MCF 10A (cell line): ENCODE measurements around the gene CERS2. TPM values are rescaled to one million over a fixed set of nuclear protein-coding genes. Genes with fewer than 3 reads are reported as not detected.

Experiments used
- BruUV-seq: library from RNA; stranded (reverse); fragments of 400-500 nt; replicated peaks from 2 replicates; lab custom pipeline; 2021; lab: Mats Ljungman, UMichigan
- CTCF ChIA-PET: fragments of 300-600 bp; sonication (Branson Sonifier 250); formaldehyde crosslinking; extraction: SDS; loops from one replicate; lab custom pipeline; 2021; ENCODE audit warnings: antibody characterized with exemption, inconsistent platforms; lab: Yijun Ruan, JAX
- POLR2A ChIA-PET: fragments of 300-600, 350-650 bp; sonication (Branson Sonifier 250); formaldehyde crosslinking; extraction: SDS; loops from one replicate; lab custom pipeline; 2020; ENCODE audit warnings: antibody characterized with exemption, inconsistent platforms; lab: Yijun Ruan, JAX
- DNase-seq: peaks from one replicate; pipeline ENCODE4 v3.0.0-alpha.2; 2018; ENCODE audit not compliant: unreplicated experiment
- H3K27ac Mint-ChIP-seq: one replicate; pipeline ENCODE4 v1.8.0; 2022; ENCODE audit warnings: mild to moderate bottlenecking, low read depth, mixed read lengths; ENCODE audit not compliant: unreplicated experiment
- H3K27me3 Mint-ChIP-seq: one replicate; pipeline ENCODE4 v1.8.0; 2022; ENCODE audit warnings: mixed read lengths; ENCODE audit not compliant: insufficient read depth, unreplicated experiment
- H3K36me3 Mint-ChIP-seq: one replicate; pipeline ENCODE4 v1.8.0; 2022; ENCODE audit warnings: mild to moderate bottlenecking, moderate library complexity, mixed read lengths; ENCODE audit not compliant: insufficient read depth, unreplicated experiment
- H3K4me1 Mint-ChIP-seq: one replicate; pipeline ENCODE4 v1.8.0; 2022; ENCODE audit warnings: mixed read lengths; ENCODE audit not compliant: insufficient read depth, unreplicated experiment
- H3K4me3 Mint-ChIP-seq: one replicate; pipeline ENCODE4 v1.8.0; 2022; ENCODE audit warnings: mild to moderate bottlenecking, moderate library complexity, mixed read lengths; ENCODE audit not compliant: unreplicated experiment
- H3K9me3 Mint-ChIP-seq: one replicate; pipeline ENCODE4 v1.8.0; 2022; ENCODE audit warnings: mixed read lengths; ENCODE audit not compliant: unreplicated experiment
- CTCF ChIP-seq: fragments of 200-600 bp; IDR thresholded peaks from one replicate; pipeline ENCODE4 v1.8.0; 2022; ENCODE audit warnings: antibody characterized with exemption, mild to moderate bottlenecking; ENCODE audit not compliant: unreplicated experiment
- intact Hi-C: fragments of 100-400 bp; cut with micrococcal nuclease; formaldehyde crosslinking; loops from 2 replicates; pipeline ENCODE4 v1.14.1; 2022
- total RNA-seq: library from RNA; stranded (reverse); gene quantifications from 2 replicates; pipeline ENCODE4 v1.2.3, GENCODE V29; 2022

The CERS2 gene
- total RNA-seq, 1 experiment from 2014 or later = 270 TPM

GRCh38 chr1:150966011-150966410 lies 8.6 kb downstream of the CERS2 start:
- Mint-ChIP-seq H3K9me3 (no peaks in the 10 kb centered on the region), H3K27me3 (no peaks in the 10 kb centered on the region), H3K4me1 (peaks cover 13% of the 10 kb centered on the region), H3K27ac (no peak overlapping the region), H3K36me3 (peaks cover 86% of the 10 kb centered on the region), H3K4me3 (no peak overlapping the region)
- no TSS peak for BruUV-seq
- no peak for TF ChIP-seq CTCF
- ChIA-PET CTCF (interaction anchor here (0.6 to 2.3 kb wide), 6 partner anchors 8 to 58 kb away, joined by 3 to 13 read pairs (median 3); no protein-coding TSS in a partner anchor), POLR2A (interaction anchor here (0.7 to 1.9 kb wide), 4 partner anchors 8 to 34 kb away, joined by 3 to 12 read pairs (median 4); partner anchors contain the start of gene CERS2)
- intact Hi-C loops = no loop called here
- no peak for DNase-seq

DNA sequence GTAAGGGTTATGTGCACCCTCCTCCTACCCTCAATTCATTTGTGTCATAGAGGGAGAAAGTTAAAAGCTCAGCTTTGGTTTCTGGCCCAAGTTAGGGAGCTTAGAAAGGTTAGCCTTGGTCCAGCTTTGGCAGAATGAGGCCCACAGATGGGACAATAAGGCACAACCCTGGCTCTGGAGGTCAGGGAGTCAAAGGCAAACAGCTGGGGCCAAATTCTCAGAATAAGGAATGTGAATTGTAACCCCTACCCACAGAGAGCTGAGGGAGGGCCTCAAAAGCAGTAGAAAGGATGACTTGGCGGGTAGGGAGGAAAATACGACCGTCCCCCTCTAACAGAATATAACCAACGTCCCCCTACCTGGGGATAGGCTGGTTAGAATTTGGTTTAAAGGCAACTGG lies 9.0 kb downstream of the CERS2 start:
- TF ChIP-seq CTCF = no peak
- CTCF ChIA-PET = interaction anchor here (0.5 to 2.3 kb wide), 7 partner anchors 8 to 59 kb away, joined by 3 to 13 read pairs (median 3); no protein-coding TSS in a partner anchor
- POLR2A ChIA-PET = interaction anchor here (0.6 to 1.9 kb wide), 3 partner anchors 9 to 594 kb away, joined by 3 to 12 read pairs (median 3); partner anchors contain the start of gene CERS2
- H3K9me3 Mint-ChIP-seq = no peaks in the 10 kb centered on the region
- H3K4me1 Mint-ChIP-seq = peaks cover 9% of the 10 kb centered on the region
- peaks cover 90% of the 10 kb centered on the region for H3K36me3 Mint-ChIP-seq
- no peak overlapping the region for H3K27ac Mint-ChIP-seq
- BruUV-seq = TSS peak; percentile 54
- H3K27me3 Mint-ChIP-seq = no peaks in the 10 kb centered on the region
- H3K4me3 Mint-ChIP-seq = no peak overlapping the region
- DNase-seq = no peak
- intact Hi-C loops = no loop called here

GRCh38 chr1:150964164-150964489 lies 10.5 kb downstream of the CERS2 start:
- Mint-ChIP-seq H3K9me3 (no peaks in the 10 kb centered on the region), H3K36me3 (peaks cover 97% of the 10 kb centered on the region), H3K27me3 (no peaks in the 10 kb centered on the region), H3K4me1 (peaks cover 8% of the 10 kb centered on the region), H3K27ac (no peak overlapping the region), H3K4me3 (no peak overlapping the region)
- DNase-seq = no peak
- intact Hi-C loops = no loop called here
- BruUV-seq = TSS peak; percentile 18
- TF ChIP-seq CTCF = no peak
- ChIA-PET POLR2A (interaction anchor here (1.5 to 1.8 kb wide), 2 partner anchors 10 to 42 kb away, joined by 6 read pairs; partner anchors contain the start of gene MINDY1), CTCF (interaction anchor here (1.2 to 1.5 kb wide), 2 partner anchors 8 to 16 kb away, joined by 3 to 5 read pairs; no protein-coding TSS in a partner anchor)

- ChIA-PET CTCF (interaction anchor here (0.7 to 1.5 kb wide), 5 partner anchors 8 to 50 kb away, joined by 3 to 5 read pairs (median 3); no protein-coding TSS in a partner anchor), POLR2A (interaction anchor here (0.6 to 1.8 kb wide), 5 partner anchors 10 to 253 kb away, joined by 3 to 6 read pairs (median 4); partner anchors contain the start of gene MINDY1)
- Mint-ChIP-seq H3K4me1 (peaks cover 8% of the 10 kb centered on the region), H3K9me3 (no peaks in the 10 kb centered on the region), H3K27me3 (no peaks in the 10 kb centered on the region), H3K36me3 (peaks cover 97% of the 10 kb centered on the region), H3K27ac (no peak overlapping the region), H3K4me3 (no peak overlapping the region)
- intact Hi-C loops = no loop called here
- DNase-seq = no peak
- TF ChIP-seq CTCF = no peak
- BruUV-seq = no TSS peak
Observed at GRCh38 chr1:150963321-150964163, 11.1 kb downstream of the CERS2 start.
